Activated naive CD8-positive, alpha-beta T cell treated with anti-CD3 and anti-CD28 coated beads, Interleukin-2, amount 50 U/mL, for 16 hours (primary cell): ENCODE results near the gene LGI1.

Experiments used
- DNase-seq: peaks from one replicate; pipeline ENCODE4 v3.0.0-alpha.2; 2020; ENCODE audit warnings: low read depth, low spot score

LGI1 gene

GRCh38 chr10:93755443-93756116, 2.2 kb upstream of the LGI1 start:
- DNase-seq, result no peak

GRCh38 chr10:93756118-93756517, 1.6 kb upstream of the LGI1 start:
- DNase-seq, result no peak

- DNase-seq, result no peak
Observed at GRCh38 chr10:93757136-93757535, 600 bp upstream of the LGI1 start.

- DNase-seq, result no peak
Observed at GRCh38 chr10:93758508-93758885, 761 bp downstream of the LGI1 start.

- DNase-seq, result no peak
Observed at GRCh38 chr10:93758891-93759410, 1.2 kb downstream of the LGI1 start.

GRCh38 chr10:93760490-93760889, 2.8 kb downstream of the LGI1 start:
- DNase-seq, result no peak

- no peak for DNase-seq
Observed at GRCh38 chr10:93762979-93763391, 5.2 kb downstream of the LGI1 start.

- DNase-seq, result no peak
Observed at GRCh38 chr10:93766918-93767317, 9.2 kb downstream of the LGI1 start.

- no peak for DNase-seq
Observed at GRCh38 chr10:93767724-93768399, 10.1 kb downstream of the LGI1 start.

GRCh38 chr10:93768892-93769291, 11.2 kb downstream of the LGI1 start:
- no peak for DNase-seq

GRCh38 chr10:93771354-93771753, 13.6 kb downstream of the LGI1 start:
- no peak for DNase-seq

- DNase-seq, result no peak
Observed at GRCh38 chr10:93773120-93773519, 15.4 kb downstream of the LGI1 start.

GRCh38 chr10:93773705-93774104, 16.0 kb downstream of the LGI1 start:
- DNase-seq, result no peak

- DNase-seq, result no peak
Observed at GRCh38 chr10:93775356-93775755, 17.6 kb downstream of the LGI1 start.

- DNase-seq, result no peak
Observed at GRCh38 chr10:93777092-93777491, 19.4 kb downstream of the LGI1 start.

GRCh38 chr10:93784059-93784458, 26.3 kb downstream of the LGI1 start:
- no peak for DNase-seq

GRCh38 chr10:93788413-93789208, 30.9 kb downstream of the LGI1 start:
- no peak for DNase-seq

GRCh38 chr10:93790439-93790838, 32.7 kb downstream of the LGI1 start:
- no peak for DNase-seq

GRCh38 chr10:93796167-93796566, 38.4 kb downstream of the LGI1 start:
- no peak for DNase-seq

GRCh38 chr10:93797825-93798224, 40.1 kb downstream of the LGI1 start:
- DNase-seq, result no peak

- no peak for DNase-seq
Observed at GRCh38 chr10:93799155-93799708, 41.5 kb downstream of the LGI1 start.

GRCh38 chr10:93804200-93804599, 46.5 kb downstream of the LGI1 start:
- DNase-seq, result no peak
